Fibroblast of villous mesenchyme (primary cell): Measurements from ENCODE around the gene MRPS5. TPM values are rescaled to one million over a fixed set of nuclear protein-coding genes. Genes with fewer than 3 reads are reported as not detected.

ENCODE experiments used
- DNase-seq: peaks from one replicate; pipeline ENCODE4 v3.0.0-alpha.2; 2010; ENCODE audit warnings: low read depth
- H3K4me3 ChIP-seq: 2 replicates; pipeline ENCODE4 v1.5.1; 2011; ENCODE audit warnings: low read depth, mild to moderate bottlenecking, low read length
- CTCF ChIP-seq: IDR thresholded peaks from 2 replicates; pipeline ENCODE4 v1.5.1; 2012; ENCODE audit warnings: low read depth, mild to moderate bottlenecking, low read length; ENCODE audit not compliant: insufficient read depth
- total RNA-seq: library from RNA; depleted of rRNA; stranded (reverse); fragments of >200 nt; gene quantifications from 2 replicates; pipeline ENCODE4 v1.2.3, GENCODE V29; 2012

Gene MRPS5
- total RNA-seq, 1 donor = 32.0 TPM

DNA sequence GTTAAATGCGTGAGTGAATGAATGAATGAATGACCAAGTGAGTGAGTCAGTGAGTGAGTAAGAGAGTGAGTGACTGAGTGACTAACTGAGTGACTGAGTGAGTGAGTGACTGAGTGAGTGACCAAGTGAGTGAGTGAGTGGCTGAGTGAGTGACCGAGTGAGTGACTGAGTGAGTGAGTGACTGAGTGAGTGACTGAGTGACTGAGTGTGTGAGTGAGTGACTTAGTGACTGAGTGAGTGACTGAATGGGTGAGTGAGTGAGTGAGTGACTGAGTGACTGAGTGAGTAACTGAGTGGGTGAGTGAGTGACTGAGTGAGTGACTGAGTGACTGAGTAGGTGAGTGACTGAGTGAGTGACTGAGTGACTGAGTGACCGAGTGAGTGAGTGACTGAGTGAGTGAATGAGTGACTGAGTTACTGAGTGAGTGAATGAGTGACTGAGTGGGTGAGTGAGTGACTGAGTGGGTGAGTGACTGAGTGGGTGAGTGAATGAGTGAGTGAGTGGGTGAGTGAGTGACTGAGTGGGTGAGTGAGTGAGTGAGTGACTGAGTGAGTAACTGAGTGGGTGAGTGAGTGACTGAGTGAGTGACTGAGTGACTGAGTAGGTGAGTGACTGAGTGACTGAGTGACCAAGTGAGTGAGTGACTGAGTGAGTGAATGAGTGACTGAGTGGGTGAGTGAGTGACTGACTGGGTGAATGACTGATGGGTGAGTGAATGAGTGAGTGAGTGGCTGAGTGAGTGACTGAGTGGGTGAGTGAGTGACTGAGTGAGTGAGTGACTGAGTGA is 84.8 kb downstream of the MRPS5 start:
- H3K4me3 ChIP-seq = no peak overlapping the region
- TF ChIP-seq CTCF = no peak
- no peak for DNase-seq

Other genes starting within 250 kb of the MRPS5 start
- gene MAL, start 96.1 kb downstream of the MRPS5 start, total RNA-seq = not detected in 2 replicates
- 10.8 and 12.6 TPM in 2 replicates for gene ZNF514, start 38.0 kb upstream of the MRPS5 start, total RNA-seq
- 6.1 and 7.8 TPM in 2 replicates for gene ZNF2, start 44.0 kb upstream of the MRPS5 start, total RNA-seq
- 4.2 and 5.6 TPM in 2 replicates for gene ZNF892, start 85.7 kb upstream of the MRPS5 start, total RNA-seq
- gene PROM2, start 152.6 kb upstream of the MRPS5 start, total RNA-seq = under 0.01 and 0.32 TPM in 2 replicates
- gene KCNIP3, start 175.5 kb upstream of the MRPS5 start, total RNA-seq = 1.3 and 2.6 TPM in 2 replicates